Retina (tissue), 1 donor: ENCODE results near the gene COL5A2.

Experiments
- DNase-seq: peaks from one replicate; pipeline ENCODE4 v3.0.0-alpha.2; 2016

Gene COL5A2

DNA sequence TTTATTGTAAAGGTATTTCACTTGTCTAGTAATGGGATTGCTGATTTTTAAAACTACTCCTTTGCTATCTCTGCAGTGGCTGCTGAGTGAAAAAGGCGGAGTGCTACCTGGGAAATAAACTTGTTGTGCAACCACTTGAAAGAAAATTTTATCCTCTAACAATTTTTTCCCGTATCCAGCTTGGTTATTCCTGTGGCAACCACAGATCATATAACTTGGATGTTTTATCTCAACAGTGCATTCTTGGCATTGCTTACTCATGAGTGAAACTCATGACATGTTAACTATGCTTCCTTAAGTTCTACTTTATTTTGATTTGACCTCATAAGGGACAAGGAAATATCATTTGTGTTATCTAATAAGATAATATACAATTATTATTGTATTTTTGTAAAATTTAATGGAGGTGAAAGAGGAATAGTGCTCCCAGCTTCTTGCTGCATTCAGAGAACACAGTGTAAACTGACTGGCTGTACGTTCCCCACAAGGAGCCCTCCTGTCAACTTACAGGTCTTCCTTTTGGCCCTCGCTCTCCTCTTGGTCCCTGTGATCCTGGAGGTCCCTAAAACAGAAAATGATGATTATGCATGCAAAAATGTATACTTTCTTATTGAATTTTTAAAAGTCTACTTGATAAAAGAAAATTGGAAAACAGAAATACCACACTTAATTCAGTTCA, 82.7 kb downstream of the COL5A2 start:
- no peak for DNase-seq

DNA sequence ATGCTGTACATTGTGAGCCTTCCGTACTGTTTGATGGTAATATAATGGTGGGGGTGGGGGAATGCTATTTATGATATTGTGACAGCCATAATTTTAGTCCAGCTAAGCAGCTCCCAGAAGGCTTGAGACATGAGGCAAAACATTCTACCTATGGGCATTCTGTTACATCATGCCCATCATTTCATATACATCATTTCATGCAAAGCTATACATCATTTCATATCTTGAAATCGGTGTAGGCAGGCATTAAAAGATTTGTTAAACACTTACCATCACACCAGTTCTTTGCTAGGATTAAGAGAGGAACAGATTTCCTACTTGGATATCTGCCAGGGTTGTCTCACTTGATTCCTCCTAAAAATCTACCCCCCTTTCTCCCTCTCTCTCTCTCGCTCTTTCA, 84.5 kb downstream of the COL5A2 start:
- no peak for DNase-seq

DNA sequence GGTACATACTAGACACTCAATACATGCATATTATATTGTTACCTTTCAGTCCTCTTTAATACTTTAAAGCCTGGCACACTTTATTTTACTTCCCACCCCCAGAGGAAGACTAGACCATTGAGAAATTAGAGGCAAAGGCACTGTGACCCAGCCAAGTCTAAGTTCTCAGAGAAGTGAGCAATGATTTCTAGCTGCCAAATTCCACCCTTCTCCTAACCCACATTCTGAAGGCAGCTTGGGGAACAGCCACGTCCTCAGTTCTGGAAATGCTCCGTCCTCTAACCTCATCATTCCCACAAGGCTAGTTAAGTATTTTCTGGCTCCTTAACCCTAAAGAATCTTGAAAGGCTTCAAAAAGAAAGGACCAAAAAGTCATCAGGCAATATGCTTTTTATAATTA, 86.6 kb downstream of the COL5A2 start:
- DNase-seq = no peak

- DNase-seq = no peak
Measured at GRCh38 chr2:189091253-189091652, 88.3 kb downstream of the COL5A2 start.

DNA sequence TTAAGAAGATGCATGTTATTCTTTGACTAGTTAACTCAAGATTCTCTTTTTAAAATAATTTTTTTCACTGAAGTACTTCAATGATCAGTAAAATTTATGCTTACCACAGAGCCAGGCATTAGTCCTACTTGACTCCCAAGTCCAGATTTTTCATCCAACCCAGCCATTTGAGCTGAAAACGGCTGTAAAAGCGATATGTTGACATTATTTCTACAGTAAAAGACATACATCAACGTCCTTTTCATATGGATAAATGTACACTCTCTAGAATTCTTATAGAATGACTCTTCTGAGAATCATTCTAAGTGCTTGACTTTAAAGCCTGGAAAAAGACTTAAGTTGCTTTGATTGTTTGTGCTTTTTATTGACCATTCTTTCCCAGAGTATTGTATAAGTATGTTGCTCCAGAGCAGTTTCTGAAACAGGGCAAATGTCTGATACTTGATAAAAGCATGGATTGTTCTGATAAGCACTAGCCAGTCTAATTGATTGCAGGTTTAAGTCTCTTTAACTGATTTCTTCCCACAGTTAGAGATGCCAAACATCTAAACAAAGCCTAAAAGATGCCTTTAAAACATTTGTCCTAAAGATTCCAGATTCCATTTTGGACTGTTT, 90.9 kb downstream of the COL5A2 start:
- no peak for DNase-seq

- DNase-seq = no peak
Measured at GRCh38 chr2:189086710-189087109, 92.9 kb downstream of the COL5A2 start.

- DNase-seq = no peak
Measured at GRCh38 chr2:189086250-189086649, 93.3 kb downstream of the COL5A2 start.

DNA sequence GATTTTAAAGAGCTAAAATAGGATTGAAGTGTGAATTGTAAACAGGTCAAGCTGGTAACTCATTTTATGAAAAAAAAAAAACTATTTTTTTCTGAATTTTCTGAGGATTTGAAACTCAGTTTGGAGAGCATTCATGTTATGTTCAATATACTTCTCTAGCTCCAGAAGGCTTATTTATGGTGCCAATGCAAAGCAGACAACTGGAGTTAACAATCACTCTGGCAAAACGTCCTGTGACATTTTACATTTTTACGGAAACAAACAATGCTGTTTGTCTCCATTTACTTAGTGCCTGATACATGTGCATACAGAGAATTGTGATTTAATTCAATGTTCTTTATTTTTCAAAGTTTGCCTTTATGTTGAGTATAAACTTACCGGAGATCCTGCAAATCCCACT, 96.0 kb downstream of the COL5A2 start:
- DNase-seq = no peak

- DNase-seq = no peak
Measured at GRCh38 chr2:189083106-189083505, 96.5 kb downstream of the COL5A2 start.

- no peak for DNase-seq
Measured at GRCh38 chr2:189082376-189082975, 97.1 kb downstream of the COL5A2 start.

DNA sequence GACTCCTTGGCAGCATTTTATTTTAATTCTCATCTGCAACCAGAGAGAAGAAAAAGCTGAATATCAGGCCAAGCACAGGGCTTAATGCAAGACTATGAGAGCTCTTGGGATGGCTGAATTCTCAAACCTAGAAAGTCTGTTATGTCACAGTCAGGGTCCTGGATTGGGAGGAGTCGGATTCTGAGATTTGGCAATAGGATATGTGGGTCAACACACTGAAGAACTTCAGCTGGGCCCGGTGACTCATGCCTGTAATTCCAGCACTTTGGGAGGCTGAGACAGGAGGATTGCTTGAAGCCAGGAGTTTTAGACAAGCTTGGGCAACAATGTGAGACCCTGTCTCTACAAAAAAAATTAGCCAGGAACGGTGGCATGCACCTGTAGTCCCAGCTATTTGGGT, 103.0 kb downstream of the COL5A2 start:
- DNase-seq = no peak

GRCh38 chr2:189076120-189076519, 103.4 kb downstream of the COL5A2 start:
- no peak for DNase-seq

DNA sequence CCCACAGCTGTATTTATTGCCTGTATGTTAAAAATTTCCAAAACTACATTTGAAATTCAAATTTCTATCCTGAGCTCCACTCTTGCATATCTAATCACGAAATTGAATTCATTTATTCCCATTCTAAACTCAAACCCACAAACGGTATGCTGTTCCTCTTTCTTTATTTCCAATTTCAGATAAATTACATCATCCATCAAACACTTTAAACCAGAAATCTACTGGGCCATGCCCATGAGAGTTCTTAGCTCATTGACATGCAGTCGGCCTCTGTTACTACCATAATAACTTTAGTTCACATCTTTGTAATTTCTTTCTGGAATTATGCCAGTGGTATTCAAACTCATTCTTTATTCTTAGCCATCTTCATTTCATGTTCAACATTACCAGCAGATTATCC, 105.1 kb downstream of the COL5A2 start:
- no peak for DNase-seq

GRCh38 chr2:189072036-189072435, 107.5 kb downstream of the COL5A2 start:
- no peak for DNase-seq

GRCh38 chr2:189069855-189070619, 109.5 kb downstream of the COL5A2 start:
- DNase-seq = no peak

DNA sequence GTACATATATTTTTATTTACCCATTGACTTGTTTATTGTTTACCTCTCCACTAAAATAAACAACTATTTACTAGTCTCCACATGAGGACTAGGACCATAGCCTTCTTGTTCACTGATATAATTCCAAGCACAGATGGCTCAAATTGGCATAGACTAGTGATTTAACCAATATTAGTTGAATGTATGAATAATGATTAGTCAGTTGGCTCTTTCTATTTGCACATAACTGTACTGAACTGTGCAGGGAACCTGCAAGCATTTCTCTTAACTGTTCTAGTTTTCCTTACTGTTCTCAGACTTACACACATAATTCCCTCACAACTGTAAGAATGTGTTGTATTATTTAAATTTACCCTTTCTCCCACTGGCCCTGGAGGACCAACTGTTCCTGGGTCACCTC, 113.5 kb downstream of the COL5A2 start:
- no peak for DNase-seq

- no peak for DNase-seq
Measured at GRCh38 chr2:189060096-189060642, 119.4 kb downstream of the COL5A2 start.

- DNase-seq = no peak
Measured at GRCh38 chr2:189057316-189057715, 122.2 kb downstream of the COL5A2 start.

- no peak for DNase-seq
Measured at GRCh38 chr2:189056200-189057106, 123.1 kb downstream of the COL5A2 start.

DNA sequence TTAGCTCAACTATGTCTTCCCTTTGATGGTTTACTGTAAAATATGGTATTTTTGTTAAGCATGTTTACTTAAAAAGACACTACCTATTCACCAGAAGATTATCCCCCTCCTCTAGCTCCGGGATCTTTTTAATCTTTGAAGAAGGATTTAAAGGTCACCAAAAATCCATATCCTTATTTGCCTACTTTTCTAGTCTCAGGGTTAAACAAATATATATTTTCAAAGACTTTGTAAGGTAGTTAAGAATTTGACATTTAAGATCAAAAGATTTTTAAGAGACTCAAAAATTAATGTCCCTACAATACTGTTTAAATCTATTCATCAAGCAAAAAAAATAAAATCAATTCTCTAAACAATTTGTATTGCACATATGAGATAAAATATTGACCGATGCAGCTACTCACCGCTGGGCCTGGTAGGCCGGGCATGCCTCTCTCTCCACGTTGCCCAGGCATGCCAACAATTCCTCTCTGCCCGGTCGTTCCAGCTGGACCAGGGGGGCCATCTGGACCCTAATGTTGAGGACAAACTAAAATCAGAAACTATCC, 129.3 kb downstream of the COL5A2 start:
- no peak for DNase-seq

DNA sequence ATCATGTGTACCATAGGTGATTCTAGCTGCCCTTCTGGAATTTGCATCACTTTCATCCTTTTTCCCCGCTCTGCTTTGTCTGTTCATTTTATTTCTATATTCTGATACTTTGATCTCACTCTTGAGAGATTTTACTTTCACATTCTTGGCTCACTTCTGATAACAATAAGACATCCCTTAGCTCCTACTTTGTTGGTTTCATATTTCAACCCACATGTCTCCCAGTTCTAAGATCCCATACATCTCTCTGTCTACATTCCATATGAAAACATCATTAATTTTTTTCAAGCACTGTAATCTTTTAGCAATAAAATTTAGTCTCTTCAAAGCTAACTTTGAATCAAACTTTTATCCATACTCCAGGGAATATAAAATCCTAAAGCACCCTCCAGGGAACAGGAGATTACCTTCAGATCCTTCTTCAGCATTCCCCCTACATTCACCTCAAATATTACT, 129.8 kb downstream of the COL5A2 start:
- no peak for DNase-seq

GRCh38 chr2:189048189-189048588, 131.4 kb downstream of the COL5A2 start:
- DNase-seq = no peak
